ENCODE results near the gene HSD17B13.

DNA sequence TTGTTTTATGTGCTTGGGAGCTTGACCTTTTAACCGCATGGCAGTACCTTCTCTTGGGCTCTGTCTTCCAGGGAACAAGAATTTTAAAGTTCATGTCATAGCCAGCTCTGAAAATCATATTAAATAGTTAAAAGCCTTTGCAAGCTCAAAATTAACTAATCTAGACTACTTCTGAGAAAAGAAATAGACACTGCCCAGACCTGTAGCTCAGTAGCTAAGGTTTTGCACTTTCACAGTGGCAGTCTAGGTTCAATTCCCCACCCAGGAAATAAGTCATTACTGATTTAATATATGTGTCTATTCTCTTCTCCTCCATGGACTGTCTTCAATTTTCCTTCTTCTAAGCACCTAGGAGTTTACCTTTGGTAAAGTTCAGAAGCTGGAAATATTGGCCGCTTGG is 40.9 kb upstream of the HSD17B13 start:
- TF ChIP-seq POLR2A (IDR thresholded peaks at IDR 0.05; ENCODE audit: low read length), result no peak
- TF ChIP-seq GATA1 (IDR thresholded peaks at IDR 0.05; ENCODE audit: low read depth, low read length), result no peak

All from erythroblast (primary cell).